KOPT-K1 (cell line): ENCODE measurements around the gene RFX4.

Source experiments
- H3K27ac ChIP-seq: fragments of 200-600 bp; sonication (generic); 2 replicates; pipeline ENCODE4 v1.5.1; 2016; ENCODE audit warnings: antibody characterized with exemption, mild to moderate bottlenecking, low read depth, low read length; ENCODE audit not compliant: poor library complexity, severe bottlenecking
- H3K36me3 ChIP-seq: fragments of 200-600 bp; sonication (generic); 2 replicates; pipeline ENCODE4 v1.5.1; 2017; ENCODE audit warnings: antibody characterized with exemption, mild to moderate bottlenecking, low read length, moderate library complexity; ENCODE audit not compliant: insufficient read depth
- H3K9me3 ChIP-seq: fragments of 200-600 bp; sonication (generic); 2 replicates; pipeline ENCODE4 v1.5.1; 2017; ENCODE audit warnings: antibody characterized with exemption, low read length, mild to moderate bottlenecking; ENCODE audit not compliant: insufficient read depth, poor library complexity, severe bottlenecking

RFX4 gene

GRCh38 chr12:106582641-106583230 lies at the start of gene RFX4:
Gene RFX4 (plus strand): TSS chr12:106583004. CDS start chr12:106583321, 317 bp downstream.
- peaks cover 46% of the 10 kb centered on the region for H3K9me3 ChIP-seq
- no peaks in the 10 kb centered on the region for H3K36me3 ChIP-seq
- no peak within 1 kb of the TSS for H3K27ac ChIP-seq

GRCh38 chr12:106541201-106541600 lies 41.6 kb upstream of the RFX4 start:
- no peaks in the 10 kb centered on the region for H3K9me3 ChIP-seq
- H3K27ac ChIP-seq = no peak overlapping the region
- H3K36me3 ChIP-seq = no peaks in the 10 kb centered on the region

DNA sequence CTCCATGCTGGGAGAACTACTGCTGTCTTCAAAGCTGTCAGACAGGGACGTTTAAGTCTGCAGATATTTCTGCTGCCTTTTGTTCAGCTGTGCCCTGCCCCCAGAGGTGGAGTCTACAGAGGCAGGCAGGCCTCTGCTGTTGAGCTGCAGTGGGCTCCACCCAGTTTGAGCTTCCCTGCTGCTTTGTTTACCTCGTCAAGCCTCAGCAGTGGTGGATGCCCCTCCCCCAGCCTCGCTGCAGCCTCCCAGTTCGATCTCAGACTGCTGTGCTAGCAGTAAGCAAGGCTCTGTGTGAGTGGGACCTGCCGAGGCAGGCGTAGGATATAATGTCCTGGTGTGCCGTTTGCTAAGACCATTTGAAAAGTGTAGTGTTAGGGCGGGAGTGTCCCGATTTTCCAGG lies 31.4 kb upstream of the RFX4 start:
- H3K27ac ChIP-seq = no peak overlapping the region
- H3K9me3 ChIP-seq = peaks cover 24% of the 10 kb centered on the region
- H3K36me3 ChIP-seq = no peaks in the 10 kb centered on the region

DNA sequence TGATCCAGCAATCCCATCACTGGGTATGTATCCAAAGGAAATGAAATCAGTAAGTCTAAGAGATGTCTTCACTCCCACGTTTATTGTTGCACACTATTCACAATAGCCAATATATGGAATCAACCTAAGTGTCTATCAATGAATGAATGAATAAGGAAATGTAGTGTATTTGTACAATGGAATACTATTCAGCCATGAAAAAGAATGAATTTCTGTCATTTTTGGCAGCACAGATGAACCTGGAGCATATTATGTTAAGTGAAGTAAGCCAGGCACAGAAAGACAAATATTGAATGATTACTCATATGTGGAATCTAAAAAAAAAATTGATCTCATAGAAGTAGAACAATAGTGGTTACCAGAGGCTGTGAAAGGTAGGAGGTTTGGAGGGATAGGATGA lies 30.6 kb upstream of the RFX4 start:
- no peaks in the 10 kb centered on the region for H3K36me3 ChIP-seq
- H3K27ac ChIP-seq = no peak overlapping the region
- peaks cover 24% of the 10 kb centered on the region for H3K9me3 ChIP-seq

GRCh38 chr12:106564678-106565329 lies 18.0 kb upstream of the RFX4 start:
- Histone ChIP-seq H3K9me3 (peaks cover 7% of the 10 kb centered on the region), H3K27ac (no peak overlapping the region), H3K36me3 (no peaks in the 10 kb centered on the region)

GRCh38 chr12:106566771-106567170 lies 16.0 kb upstream of the RFX4 start:
- no peaks in the 10 kb centered on the region for H3K36me3 ChIP-seq
- no peak overlapping the region for H3K27ac ChIP-seq
- peaks cover 7% of the 10 kb centered on the region for H3K9me3 ChIP-seq

GRCh38 chr12:106573239-106573638 lies 9.6 kb upstream of the RFX4 start:
- H3K27ac ChIP-seq = no peak overlapping the region
- no peaks in the 10 kb centered on the region for H3K36me3 ChIP-seq
- no peaks in the 10 kb centered on the region for H3K9me3 ChIP-seq

DNA sequence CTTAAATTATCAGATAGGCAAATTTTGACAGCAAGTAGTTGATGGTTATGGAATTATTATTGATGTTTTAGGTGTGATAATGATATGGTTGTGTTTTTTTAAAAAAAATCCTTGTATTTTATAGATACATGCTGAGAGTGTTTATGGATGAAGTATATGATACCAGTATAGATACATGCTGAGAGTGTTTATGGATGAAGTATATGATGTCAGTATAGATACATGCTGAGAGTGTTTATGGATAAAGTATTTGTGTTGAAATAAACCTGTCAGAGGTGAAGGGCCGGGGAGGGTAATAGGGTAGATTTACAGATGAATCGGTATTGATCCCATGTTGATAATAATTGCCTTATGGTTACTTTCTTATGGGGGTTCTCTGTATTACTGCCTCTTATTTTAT lies 6.0 kb upstream of the RFX4 start:
- no peak overlapping the region for H3K27ac ChIP-seq
- no peaks in the 10 kb centered on the region for H3K36me3 ChIP-seq
- H3K9me3 ChIP-seq = peaks cover 12% of the 10 kb centered on the region

DNA sequence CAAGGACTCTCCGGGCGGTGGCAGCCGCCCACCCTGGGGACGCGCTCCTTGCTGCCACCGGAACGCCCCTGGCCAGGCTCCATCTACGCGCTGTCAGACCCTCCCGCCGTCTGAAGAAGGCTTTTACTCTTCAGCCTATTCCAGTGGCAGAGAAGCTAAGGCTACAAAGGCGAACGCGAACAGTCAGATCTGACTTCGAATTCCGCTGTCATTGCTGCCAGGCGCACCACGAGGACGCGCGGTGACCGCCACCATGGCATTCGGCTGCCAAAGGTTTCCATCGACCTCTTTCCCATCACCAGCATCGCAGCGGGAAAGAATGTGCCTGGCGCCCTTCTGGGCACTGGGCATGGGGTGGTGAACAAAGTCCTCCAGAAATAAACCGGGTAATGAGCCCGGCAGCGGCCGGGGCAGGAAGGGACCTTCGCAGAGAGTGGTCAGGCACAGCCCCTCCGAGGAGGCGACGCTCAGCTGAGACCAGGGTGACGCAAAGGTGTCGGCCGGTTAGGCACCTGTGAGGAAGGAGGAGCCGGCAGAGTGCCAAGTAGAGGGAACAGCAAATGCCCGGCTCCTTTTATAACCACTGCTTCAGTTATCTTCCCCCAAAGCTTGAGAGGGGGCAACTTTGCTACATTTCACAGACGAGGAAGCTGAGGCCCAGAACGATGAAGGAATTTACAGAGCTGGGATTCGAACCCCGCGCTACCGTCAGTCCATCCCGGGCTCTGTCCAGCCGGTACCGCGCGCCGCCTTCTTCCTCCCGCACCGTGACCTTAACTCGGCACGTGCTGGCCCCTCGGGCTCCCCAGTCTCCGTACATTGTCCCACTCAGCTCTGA lies 1.9 kb upstream of the RFX4 start:
- H3K9me3 ChIP-seq = peaks cover 46% of the 10 kb centered on the region
- no peak overlapping the region for H3K27ac ChIP-seq
- no peaks in the 10 kb centered on the region for H3K36me3 ChIP-seq

DNA sequence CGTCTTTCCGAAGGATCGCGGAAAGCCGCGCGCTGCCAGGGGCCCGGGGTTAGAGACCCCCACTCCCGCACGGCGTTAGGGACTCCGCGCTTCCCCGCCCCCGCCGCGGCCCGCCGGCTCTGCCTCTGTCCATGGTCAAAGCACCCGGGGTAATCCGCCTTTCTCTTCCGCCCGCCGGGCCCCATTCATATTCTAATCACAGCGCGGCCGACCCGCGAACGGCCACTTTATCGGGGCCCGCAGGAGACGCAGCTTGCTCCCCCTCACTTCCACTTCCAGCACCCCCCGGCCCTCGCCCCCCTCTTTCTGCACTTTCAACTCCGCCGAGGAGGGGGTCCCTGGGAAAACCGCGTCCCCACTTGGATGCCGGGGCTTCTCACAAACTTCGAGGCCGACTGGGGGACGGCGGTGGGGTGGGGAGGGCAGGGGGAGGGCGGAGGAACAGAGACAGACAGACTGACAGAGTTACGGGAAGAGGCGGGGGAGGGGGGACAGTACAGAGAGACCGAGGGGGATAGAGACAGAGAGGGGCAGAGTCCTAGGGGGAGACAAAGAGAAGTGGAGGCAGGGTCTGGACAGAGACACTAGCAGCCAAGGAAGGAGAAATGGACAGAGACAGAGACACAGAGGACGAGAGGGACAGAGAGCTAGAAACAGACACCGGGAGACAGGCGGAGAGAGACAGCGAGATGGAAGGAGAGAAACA lies 1.1 kb upstream of the RFX4 start:
- no peak overlapping the region for H3K27ac ChIP-seq
- peaks cover 46% of the 10 kb centered on the region for H3K9me3 ChIP-seq
- H3K36me3 ChIP-seq = no peaks in the 10 kb centered on the region

GRCh38 chr12:106582249-106582591 lies 584 bp upstream of the RFX4 start:
- Histone ChIP-seq H3K27ac (no peak overlapping the region), H3K36me3 (no peaks in the 10 kb centered on the region), H3K9me3 (peaks cover 46% of the 10 kb centered on the region)

DNA sequence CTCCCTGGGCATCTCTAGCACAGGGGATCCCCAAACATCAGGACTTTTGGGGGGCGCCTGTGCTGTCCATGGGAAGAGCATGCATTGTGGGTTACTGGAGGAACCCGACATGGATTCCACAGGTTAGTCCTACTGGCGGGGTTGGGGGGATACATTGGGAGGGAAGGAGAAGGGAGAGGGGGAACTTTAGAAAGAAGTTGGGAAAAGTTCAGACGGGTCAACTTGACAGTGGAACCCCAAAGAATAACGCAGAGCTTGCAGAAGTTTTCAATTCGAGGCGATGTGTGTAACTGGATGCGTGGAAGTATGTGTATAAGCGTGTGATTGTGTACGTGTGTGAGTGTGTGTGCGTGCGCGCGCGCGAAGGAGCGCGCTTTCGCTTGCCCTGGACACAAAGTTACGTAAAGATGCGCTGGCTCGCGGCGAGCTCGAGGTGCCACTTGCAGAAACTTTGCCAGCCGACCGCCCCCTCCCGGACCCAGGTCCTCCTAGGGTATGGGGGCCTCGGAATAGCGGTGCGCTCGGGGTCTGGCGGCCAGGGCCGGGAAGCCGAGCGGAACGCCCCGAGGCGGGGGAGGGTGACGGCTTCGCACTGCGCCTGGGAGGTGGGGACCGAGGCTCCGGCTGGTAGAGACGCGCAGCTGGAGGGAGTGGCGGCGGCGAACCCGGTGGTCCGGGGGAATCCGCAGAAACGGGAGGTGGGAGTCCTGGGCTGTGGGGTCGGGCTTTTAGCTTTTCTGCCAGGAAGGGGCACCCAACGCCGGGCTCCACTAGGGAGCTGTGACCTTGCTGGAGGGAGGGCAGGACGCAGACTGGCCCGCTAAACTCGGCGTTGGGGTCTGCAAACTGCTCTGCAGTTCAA lies 669 bp downstream of the RFX4 start:
- Histone ChIP-seq H3K36me3 (no peaks in the 10 kb centered on the region), H3K27ac (no peak overlapping the region), H3K9me3 (peaks cover 46% of the 10 kb centered on the region)

DNA sequence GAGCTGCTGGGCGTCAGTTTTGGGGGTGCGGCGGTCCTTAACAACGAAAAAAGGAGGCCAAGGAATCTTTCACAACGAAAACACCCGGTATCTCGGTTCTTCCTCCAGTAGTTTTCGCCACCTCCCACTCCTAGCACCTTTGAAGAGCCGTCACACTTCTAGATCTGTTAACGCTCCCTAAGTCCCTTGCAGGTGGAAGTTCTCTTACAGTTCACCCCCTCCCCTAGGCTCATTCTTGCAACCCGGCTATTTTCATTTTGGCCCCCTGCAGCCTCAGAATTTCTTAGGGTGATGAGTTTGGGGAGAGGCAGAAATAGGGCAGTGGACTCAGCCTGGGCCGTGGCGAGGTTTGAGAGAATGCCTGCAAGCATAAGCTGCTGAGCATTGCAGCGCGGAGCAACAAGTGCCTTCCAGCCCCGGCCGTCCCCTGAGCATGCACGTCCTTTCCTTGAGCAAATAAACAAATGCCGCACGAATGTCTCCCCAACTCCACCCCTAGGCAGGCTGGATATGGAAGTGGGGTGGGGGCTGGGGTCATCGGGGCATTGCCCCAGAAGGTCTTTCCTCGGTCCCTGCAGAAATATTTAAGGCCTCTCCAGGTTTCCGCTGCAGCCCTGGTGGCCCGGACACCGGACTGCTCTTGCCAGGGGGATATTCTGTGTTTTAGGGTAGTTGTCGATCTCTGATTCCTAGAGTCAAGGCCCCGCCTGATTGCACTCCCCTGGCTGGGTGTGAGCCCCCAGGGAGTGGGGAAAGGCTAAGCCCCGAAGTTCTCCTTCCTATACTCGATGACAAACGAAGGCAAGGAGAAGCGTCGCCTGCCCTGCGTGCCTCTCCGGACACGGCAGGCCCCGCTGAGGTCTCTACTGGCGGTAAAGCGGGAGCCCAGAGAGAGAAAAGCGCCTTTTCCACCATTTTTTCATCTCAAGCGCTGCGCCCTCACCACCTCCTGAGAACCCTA lies 1.6 kb downstream of the RFX4 start:
- Histone ChIP-seq H3K27ac (no peak overlapping the region), H3K9me3 (peaks cover 46% of the 10 kb centered on the region), H3K36me3 (no peaks in the 10 kb centered on the region)
